ENCODE measurements around the gene SRGAP3.

SRGAP3 gene

GRCh38 chr3:8953313-8953712, 296.1 kb downstream of the SRGAP3 start:
- DNase-seq: no peak

GRCh38 chr3:8952130-8952529, 297.3 kb downstream of the SRGAP3 start:
- DNase-seq: no peak

- no peak for DNase-seq
Measured at GRCh38 chr3:8945890-8946600, 303.4 kb downstream of the SRGAP3 start.

- no peak for DNase-seq
Measured at GRCh38 chr3:8942746-8943488, 306.5 kb downstream of the SRGAP3 start.

- no peak for DNase-seq
Measured at GRCh38 chr3:8942115-8942514, 307.3 kb downstream of the SRGAP3 start.

GRCh38 chr3:8938021-8938420, 311.4 kb downstream of the SRGAP3 start:
- DNase-seq: no peak

GRCh38 chr3:8937064-8938020, 312.1 kb downstream of the SRGAP3 start:
- no peak for DNase-seq

GRCh38 chr3:8932507-8932906, 316.9 kb downstream of the SRGAP3 start:
- DNase-seq: no peak

- no peak for DNase-seq
Measured at GRCh38 chr3:8931342-8931741, 318.1 kb downstream of the SRGAP3 start.

All from right forelimb (tissue), 1 donor.